CD4-positive, alpha-beta T cell treated with Interleukin-15 for 1 hour (primary cell): Measurements from ENCODE around the gene CALCA.
"Not testable (repeated sequence)": the region's sequence is repeated elsewhere in the genome, so short reads cannot be mapped to it uniquely, and the experiment has no call there.

Source experiments
- DNase-seq: peaks from one replicate; pipeline ENCODE4 v3.0.0-alpha.2; 2020

The CALCA gene, protein sequence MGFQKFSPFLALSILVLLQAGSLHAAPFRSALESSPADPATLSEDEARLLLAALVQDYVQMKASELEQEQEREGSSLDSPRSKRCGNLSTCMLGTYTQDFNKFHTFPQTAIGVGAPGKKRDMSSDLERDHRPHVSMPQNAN

GRCh38 chr11:14971865-14972580, at the start of gene CALCA:
TSS of gene CALCA (minus strand) at chr11:14972351. CDS start at chr11:14971192, 1,159 bp downstream.
- no peak for DNase-seq

DNA sequence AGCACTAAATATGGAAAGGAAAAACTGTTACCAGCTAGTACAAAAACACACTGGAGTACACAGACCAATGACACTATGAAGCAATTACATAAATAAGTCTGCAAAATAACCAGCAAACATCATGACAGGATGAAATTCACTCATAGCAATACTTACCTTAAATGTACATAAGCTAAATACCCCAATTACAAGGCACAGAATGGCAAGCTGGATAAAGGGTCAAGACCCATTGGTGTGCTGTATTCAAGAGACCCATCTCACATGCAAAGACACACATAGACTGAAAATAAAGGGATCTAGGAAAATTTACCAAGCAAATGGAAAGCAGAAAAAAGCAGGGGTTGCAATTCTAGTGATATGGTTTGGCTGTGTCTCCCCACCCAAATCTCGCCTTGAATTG, 44.0 kb upstream of the CALCA start:
- DNase-seq, result no peak

DNA sequence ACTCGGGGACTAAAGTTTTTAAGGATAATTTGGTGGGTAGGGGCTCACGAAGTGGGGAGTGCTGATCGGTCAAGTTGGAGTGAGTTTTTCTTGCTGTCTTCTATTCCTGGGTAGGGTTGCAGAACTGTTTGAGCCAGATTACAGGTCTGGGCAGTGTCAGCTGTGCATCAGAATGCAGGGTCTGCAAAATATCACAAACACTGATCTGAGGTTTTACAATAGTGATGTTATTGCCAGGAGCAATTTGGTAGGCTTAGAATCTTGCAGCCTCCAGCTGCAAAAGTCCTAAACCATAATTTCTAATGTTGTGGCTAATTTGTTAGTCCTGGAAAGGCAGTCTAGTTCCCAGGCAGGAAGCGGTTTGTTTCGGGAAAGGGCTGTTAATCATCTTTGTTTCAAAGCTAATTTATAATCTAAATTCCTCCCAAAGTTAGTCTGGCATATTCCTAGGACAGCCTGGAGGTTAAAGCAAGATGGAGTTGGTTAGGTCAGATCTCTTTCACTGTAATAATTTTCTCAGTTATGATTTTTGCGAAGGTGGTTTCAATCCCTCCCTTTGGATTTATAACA, 39.7 kb upstream of the CALCA start:
- DNase-seq, result no peak

DNA sequence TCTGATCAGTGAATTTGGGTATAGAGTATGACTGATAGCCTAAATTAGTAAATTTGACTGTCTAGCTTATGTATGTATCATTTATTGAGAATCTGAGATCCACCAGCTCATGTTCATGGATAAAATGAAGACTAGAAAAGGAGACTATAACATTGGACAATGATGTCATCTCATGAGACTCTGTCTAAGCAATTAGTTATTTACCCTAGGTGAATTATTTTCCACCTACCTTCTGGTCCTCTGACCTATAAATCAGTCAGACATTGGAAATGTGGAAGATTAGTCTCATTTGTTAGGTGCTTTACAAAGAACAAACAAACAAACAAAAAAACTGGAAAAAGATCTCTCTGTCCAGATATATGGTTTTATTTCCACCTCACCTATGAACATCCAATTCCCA, 38.7 kb upstream of the CALCA start:
- no peak for DNase-seq

DNA sequence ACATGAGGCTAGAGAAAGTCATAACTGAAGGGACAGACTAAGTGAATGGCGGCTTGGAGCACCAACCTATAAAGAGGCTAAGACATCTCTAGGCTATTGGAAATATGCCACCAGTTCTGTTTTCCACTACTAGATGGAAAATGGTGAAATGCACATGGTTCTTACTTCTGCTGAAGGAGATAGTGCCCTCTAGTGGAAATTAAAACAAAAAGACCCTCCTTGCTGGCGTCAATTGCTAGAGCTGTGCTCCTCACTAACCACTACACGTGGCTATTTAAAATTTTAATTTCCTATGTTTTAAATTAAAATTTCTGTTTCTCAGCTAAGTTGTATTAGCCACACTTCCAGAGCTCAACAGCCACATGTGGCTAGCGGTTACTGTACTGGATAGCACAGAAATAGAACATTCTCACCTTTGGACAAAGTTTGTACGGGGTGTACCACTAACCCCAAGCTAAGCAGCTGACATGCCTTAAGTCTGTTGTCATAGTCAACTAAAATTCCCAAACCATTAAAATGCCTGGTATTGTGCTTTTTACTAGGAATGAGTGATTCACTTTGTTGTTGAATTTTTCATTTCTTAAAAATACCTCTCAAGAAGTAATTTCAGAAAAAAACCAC, 34.1 kb upstream of the CALCA start:
- no peak for DNase-seq

DNA sequence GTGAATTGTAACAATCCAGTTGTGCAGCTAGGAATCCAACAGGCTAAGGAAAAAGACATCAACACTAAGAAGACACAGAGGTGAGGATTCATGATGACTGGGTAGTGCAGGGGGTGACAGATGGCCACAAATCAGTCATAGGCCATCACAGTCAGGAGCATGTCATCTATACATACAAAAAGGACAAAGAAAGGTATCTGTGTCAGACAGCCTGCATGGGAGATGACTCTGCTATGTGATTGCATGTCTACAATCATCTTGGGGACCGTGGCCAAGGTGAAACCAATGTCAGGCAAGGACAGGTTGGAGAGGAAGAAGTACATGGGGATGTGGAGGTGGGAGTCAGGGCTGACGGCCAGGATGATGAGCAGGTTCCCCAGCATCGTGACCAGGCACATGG, 16.0 kb upstream of the CALCA start:
- not testable (repeated sequence) for DNase-seq

GRCh38 chr11:14981507-14981906, 9.4 kb upstream of the CALCA start:
- no peak for DNase-seq

DNA sequence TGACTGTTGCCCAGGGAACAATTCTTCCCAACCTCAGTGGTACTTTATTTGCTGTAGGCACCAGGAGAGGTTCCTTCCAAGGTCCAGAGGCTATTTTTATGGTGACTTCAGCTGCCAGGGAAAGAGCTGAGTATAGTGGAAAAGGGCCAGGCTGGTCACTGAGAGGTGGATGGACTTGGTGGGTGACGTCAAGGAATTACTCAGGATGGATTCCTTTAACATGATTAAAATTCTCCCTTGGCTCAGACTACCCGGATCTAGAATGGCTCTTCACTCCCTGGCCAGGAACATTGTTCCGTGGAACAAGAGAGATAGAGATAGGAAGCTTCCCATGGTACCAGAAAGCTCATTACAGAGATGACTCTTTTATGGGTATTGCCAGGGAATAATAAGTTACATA, 8.7 kb upstream of the CALCA start:
- no peak for DNase-seq

DNA sequence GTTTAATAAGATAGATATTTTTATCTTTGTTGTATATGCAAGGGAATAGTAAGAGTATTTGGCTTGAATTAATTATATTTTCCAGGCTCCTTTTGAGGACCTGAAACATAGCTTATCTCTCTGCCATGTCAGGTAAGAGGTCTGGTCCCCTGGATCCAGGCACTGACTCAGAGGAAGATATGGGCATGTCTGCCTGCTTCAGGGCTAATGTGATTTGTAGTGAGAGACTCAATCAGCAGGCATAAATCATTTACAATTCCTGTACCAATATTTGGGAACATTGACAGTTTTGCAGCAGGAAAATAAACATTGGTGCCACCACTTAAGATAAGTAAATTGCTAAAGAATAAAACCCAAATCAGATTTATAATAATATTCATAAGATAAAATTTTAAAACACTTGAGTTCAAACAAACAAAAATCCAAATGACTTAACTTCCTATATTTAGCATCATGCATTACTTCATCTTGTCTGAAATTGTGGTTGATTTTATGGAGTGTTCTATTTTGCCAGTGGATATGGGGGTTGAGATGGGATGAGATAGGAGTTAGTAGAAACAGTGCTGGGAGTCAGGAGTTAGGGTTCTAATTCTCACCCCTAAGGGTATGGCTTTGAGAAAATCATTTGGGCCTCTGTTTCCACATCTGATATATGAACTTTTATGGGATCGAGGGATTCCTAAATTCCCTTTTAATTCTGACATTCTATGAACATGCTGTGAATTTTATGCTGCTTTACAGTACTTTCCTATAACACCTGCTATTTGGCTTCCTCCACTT, 5.1 kb upstream of the CALCA start:
- DNase-seq, result no peak

GRCh38 chr11:14975252-14975587, 3.1 kb upstream of the CALCA start:
- DNase-seq, result no peak

DNA sequence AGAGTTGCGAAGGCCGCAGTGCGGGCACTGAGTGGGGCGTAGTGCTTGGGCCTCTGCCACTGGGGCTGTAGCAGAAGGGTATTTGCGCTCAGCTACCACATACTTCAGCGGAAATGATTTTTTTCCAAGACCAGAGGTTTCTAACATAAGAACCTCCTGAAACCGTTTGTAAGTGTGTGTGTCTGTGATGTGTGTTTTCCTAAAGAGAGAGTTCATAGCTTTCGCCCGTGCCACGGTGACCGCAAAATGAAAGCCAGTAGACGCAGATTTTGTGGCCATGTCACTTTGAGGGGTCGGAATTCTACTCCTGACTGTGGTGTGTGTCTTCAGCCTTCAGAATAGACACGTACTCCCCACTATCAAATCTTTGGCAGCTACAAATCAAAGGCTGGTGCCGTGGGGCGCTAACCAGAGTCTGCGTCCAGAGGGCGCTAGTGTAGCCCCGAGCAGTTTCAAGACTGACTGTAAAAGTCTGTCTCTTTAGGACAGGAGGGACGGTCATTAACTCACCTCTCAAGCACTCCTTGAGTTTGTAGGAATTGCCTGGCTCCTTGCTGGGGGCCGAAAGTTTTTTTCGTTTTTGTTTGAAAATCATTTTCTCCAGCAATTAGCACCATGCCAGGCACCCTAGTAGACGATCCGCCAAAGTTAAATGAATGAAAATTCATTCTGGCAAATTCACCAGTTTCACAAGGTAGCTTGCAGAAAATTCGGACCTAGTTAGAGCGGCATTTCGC, 2.5 kb upstream of the CALCA start:
- peak; percentile 32 for DNase-seq

DNA sequence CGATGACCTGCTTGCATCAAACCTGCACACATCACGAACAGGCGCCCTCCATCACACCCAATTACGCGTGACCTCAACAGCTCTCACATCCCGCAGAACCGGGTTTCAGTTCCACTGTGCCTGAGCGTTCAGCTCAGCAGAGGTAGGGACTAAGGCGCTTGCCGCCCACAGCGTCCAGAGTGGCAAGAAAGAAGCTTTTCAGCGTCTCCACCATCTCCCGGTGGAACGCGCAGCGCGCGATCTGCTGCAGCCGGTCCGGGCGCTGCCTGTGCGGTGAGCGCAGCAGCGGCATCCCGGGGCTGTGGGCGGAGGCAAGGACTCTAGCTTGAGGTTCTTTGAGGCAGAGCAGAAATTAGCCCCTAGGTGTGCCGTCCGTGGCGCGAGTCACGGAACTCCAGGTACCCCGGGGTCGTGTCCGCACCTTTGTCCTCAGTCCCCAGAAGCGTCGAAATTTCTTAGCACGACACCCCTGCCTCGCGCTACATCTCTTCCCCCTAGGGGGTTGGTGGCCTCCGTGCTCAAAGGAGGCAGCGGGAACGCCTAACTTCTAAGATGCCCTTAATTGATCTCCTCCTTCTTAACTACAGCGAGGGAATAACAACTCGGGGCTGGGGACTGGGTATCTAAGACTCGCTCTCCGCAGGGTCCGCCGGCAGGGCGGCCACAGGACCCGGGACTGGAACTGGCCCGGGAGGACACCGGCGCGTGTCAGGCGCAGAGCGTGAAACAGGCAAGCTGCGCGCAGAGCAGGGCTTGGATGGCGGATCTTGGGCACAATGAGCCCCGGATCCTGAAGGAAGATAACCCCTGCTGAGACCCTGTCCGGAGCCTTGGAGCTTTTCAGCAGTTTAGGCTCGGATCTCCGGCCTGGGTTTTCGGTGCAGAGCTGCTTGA, 1.7 kb upstream of the CALCA start:
- peak; percentile 20 for DNase-seq

GRCh38 chr11:14972581-14973495, 687 bp upstream of the CALCA start:
- no peak for DNase-seq

DNA sequence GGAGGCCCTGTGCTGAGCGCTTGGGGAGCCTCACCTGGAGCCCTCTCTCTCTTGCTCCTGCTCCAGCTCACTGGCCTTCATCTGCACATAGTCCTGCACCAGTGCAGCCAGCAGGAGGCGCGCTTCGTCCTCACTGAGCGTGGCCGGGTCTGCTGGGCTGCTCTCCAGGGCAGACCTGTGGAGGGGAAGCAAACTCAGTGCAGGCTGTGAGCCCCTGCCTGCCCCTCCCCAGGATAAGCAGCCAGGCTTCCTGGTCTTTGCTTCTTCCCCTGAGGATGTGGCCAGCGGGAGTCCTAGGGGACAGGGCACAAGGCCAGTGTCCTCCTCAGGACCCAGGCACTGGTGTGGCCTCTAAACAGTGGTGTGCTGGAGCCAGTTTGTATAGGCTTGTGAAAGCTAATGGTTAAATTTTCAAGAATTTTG, 2.2 kb downstream of the CALCA start:
- DNase-seq, result no peak

GRCh38 chr11:14967581-14968243, 4.4 kb downstream of the CALCA start:
- no peak for DNase-seq

DNA sequence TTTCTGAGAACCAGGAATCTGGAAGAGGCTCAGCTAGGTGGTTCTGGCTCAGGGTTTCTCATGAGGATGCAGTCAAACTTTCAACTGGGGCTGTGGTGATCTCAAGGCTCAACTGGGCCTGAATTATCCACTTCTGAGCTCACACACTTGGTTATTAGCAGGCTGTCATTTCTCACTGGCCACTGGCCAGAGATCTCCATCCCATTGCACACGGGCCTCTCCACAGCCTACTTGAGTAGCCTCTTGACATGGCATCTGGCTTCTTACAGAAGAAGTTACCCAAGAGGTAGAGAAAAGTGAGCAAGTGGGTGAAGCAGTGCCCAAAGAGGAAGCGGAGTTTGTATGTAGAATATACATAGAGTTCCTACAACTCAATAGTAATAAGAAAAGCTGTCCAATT, 16.0 kb downstream of the CALCA start:
- no peak for DNase-seq

DNA sequence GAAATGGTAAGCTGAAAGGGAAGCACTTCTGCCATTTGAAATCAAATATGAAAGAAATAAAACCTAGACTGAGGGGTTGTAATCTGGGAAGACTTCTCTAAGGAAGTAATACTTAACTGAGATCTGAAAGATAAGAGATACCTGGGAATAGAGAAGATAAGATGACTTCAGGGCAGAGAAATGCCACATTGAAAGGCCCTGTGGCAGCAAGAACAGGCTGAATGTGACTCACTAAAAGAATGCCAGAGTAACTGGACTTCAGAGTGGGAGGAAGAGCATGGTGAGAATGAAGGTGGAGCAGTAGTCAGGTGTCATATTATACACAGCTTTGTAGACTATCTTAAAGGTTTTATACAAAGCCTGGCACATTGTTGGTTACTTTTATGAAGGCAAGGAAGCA, 17.6 kb downstream of the CALCA start:
- no peak for DNase-seq

DNA sequence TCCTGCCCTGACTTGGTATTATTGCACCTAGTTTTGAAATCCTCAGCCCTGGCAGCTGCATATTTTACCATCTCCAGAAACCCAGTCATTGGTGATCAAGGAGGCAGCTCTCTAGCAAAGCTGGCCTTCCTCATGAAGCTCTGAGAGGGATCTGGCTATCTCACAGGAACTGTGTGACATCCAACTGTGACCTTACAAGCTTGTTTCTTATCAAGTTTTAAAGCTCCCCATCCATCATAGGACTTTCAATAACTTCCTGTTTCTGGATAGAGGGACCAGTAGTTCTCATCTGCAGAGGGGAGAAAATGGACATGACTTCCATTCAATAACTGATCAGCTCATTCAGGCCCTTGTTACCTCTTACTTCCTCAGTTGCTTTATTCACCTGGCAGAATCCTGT, 18.2 kb downstream of the CALCA start:
- no peak for DNase-seq

DNA sequence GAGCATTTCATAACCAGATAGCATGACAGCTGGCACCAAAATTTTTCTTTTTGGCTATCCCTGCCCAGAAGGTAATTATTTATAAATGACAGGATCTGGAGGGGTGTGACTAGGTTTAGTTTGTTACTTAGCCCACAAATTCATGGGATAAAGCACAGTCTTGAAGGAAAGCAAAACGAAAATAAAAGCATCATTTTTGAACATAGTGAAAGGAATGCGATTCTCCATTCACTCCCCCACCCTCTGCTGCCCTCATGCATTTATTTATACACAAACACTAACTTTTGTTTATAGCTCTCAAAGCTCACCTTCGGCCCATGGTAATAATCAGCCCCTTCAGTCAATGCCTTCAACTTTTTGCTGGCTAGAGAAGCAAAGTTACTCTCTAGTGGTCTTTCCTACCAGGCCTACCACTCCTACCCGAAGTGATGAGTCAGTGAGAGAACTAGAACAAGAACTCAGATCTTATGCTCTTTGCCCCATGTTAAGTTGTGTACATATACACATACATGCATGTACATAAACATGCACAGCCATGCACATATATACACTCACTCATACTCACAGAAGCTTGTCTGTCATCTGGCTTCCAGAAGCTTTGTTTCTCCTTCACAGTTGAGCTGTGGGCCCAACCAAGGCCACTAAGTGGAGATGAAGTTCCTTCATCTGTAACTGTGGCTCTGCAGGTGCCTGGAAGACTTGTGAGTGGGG, 22.6 kb downstream of the CALCA start:
- DNase-seq, result no peak
